T-helper 1 cell (primary cell): ENCODE results near the gene NDUFS7.

Experiments
- DNase-seq, 5 donors: peaks; one replicate each; pipeline ENCODE4 v3.0.0-alpha.2; 2012 to 2020

The NDUFS7 gene

DNA sequence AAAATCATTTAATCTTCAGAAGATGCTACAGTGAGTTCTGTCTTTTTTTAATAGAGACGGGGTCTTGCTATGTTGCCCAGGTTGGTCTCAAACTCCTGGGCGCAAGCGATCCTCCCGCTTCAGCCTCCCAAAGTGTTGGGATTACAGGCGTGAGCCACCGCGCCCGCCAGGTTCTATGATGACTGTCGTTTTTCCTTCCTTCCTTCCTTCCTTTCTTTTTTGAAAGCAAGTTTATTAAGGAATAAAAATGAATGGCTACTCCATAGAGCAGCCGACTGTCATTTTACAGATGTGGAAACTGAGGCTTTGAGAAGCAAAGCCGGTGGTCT is 18.1 kb downstream of the NDUFS7 start:
- no peak for DNase-seq

DNA sequence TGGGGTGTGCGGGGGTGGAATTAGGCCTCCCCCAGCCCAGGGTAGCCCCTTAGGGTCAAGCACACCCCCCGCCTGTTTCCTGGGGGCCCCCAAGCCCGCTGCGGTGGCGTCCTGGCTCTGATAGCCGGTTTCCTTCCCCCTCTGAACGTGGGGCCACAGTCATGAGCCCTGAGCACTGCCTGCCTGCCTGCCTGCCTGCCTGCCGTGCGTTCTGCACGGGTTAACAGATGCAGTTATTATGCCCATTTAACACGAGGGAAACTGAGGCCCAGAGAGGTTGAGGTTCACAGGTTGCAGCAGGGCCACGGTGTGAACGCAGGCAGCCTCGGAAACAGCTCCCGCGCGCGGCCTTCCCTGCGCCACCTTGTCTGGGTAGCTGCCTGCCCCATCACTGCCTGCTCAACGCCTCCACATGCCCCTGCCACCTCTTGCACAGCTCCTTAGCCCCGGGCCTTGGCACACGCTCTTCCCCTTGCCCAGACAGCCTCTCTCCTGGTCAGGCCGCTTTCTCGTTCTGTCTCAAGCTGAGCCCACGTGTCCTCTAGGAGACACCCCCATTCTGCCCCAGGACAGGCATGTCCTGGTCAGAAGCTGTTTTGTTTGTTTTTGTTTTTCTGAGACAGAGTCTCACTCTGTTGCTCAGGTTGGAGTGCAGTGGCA is 18.8 kb downstream of the NDUFS7 start:
- no peak for DNase-seq

DNA sequence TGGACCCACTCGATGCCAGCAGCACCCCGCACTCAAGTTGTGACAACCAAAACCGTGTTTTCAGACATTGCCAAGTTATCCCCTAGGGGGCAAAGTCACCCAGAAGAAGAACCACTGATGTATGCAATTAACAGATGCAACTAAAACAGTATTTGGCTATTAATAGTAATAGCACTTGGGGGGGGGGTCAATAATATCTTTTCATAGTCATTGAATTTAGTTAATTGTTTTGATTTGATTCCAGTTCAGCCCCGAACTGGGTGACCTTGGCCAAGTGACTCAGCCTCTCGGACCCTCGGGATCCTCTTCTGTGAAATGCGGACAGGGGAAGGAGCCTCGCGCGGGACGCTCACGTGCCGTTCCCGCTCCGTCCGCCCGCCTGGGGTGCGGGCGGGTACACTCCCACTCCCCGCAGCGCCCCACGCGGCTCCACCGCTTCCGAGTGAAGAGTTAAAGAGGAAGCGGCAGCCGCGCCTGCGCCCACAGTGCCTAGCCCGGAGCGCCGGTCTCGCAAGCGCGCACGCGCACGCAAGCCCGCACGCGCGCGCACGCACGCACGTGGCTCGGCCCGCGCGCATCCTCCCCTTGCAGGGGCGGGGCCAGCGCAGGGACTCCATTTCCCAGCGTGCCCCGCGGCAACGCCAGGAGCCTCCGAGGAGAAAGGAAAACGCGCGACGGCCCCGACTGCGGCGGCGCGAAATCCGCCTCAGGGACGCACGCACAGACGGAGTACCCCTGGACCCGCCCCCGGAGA is 23.2 kb downstream of the NDUFS7 start:
- peak; percentile 97 to 100 (median 99) for DNase-seq

DNA sequence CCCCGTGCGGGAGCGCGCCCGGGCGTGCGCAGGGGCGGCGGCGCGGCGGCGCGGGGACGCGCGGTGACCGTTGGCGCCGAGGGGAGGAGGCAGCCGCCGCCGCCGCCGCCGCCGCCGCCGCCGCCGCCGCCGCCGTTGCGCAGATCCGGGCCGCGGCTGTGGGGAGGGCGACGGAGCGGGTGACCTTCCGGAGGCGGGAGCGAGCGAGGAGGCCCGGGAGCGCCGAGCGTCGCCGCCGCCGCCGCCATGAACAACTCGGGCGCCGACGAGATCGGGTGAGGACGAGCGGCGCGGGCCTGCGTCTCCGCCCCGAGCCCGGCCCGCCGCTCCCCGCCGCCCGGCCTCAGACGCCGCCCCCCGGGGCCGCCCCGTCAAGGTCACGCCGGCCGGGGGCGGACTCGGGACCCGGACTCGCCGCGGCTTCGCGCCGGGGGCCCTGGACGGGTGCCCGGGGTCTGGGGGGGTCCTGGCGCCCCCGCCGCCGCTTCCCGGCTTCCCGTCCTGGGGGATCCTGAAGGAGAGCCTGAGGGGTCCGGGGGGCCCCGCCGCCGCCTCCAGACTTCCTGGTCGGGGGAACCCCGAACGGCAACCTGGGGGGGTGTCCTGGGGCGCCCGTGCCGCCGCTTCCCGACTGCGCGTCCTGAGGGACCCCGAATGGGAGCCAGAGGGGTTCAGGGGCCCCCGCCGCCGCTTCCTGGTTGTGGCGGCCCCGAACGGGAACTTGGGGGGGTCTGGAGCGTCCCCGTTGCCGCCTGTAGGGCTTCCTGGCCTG is 24.0 kb downstream of the NDUFS7 start, which contains the start of gene DAZAP1:
Gene DAZAP1 (plus strand): TSS at position 59 of the 772 bp plus-strand sequence. CDS start 188 bp downstream, at position 247.
- peak in 2 of 5 donors; percentile 33 to 48 for DNase-seq

DNA sequence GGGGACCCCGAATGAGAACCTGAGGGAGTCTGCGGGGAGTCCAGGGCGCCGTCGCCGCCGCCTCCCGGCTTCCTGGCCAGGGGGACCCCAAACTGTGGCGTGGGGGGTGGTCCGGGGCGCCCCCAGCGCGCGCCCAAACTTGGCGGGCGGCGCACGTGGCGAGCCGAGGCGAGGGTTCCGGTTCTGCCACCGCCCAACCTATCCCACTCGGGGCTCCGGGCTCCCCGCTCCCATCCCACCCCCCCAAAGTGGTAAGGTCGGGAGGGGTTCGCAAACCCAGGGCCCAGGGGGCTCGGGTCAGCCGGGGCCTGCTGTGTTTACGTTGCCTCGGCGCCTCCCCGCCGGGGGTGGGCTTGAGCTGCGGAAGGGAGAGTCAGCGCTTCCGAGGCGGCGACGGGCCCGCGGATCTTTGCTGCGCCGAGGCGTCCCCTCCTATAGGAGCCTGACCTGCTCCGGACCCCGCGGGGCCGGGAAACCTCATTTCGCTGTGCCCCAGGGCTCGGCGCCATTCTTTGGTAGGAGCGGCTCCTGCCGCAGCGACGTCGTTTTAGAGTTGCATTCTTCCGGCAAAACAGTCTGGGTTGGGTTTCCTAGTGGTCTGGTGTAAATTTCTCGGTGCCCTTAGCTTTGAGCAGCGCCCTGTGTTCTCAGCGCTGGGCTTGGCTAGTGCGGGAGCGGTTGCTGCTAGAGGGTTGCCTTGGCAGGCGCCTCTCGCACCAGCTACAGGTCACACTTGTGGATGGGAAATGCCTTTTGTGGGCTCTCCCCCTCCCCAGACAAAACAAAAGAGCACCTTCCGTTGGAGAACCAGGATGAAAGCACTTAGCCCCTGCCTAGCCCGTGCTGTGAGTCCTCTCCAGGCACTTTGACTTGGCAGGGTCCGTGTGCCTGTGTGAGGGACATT is 24.8 kb downstream of the NDUFS7 start:
- DNase-seq: peak in 4 of 5 donors; percentile 40 to 58 (median 48)

DNA sequence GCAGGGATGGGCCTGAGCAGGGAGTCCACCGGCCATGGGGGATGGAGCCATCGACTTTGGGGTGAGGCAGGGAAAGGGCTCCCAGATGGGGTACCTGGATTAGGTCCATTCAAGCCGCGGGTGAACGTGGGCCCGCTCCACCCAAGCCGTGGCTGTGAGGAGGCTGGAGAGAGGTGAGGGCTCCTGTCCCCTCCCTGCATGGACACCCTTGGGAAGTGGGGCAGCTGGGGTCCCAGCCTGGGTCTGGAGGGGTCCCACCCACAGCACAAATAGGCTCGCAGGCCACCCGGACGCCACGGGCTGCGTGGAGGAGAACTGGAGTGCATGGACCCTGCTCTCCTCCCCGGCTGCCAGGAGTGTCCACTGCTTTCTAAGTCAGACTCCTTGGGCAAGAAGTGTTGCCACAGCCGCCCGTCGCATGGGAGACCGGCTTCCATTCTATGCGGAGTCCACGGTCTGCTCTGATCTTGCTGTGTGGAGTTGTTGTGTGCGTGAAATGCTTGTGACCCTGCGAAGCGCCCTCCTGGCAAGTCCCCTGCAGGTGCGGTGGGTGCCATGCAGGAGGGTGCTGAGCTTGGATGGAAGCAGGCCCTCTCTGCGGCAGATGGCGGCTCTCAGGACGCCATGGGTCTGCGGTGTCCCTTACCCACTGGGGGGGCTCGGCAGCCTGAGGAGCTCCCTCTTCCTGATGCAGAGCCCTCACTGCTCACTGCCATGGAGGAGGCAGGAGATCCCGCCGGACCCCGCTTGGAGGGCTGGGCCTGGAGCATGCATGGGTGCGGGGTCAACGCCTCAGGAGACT is 25.7 kb downstream of the NDUFS7 start:
- DNase-seq: no peak

DNA sequence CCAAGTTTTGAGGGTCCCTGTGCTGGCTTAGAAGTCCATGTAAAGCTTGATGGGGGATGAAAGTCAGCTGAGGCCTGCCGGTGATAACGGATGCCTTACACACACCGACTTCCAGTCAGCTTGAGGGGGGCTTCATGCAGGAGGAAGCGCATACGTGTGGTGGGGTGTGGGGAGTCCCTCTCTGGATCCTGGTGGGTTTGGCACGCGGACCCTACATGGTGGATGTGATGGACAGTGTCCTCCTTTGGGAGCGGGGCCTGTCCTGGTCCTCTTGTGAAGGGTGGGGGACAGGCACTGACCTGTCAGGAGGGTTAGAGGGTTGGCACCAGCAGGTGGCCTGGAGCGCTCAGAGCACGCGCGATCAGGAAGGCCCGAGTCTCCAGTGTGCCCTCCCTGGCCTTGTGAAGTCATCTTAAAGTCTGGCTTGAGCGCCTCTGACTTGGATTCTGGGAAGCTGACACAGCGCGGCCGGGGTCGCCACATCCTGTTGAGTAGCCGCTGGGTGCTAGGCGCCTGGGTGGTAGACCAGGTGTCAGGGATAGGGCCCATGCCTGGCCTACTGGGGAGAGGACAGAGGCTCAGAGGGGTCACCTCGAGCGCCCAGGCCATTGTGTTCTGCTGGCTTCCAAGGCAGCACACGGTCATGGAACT is 26.6 kb downstream of the NDUFS7 start:
- DNase-seq: no peak

DNA sequence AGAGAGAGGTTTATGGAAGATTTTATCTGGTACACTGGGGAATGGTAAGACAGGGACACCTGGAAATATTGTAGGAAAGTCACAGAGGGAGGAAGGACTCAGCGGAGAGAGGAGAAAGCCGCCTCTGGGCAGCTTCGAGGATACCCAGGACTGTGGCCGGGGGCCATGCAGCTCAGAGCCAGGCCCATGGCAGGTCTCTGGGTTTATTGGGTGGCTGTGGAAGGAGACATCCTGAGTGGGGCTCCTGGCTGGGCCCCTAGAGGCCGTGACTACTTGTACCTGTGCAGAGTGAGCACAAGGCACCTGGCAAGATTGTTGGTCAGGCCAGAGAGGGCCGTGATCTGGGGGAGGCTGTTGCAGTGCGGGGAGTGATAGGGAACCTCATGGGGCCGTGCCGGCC is 27.1 kb downstream of the NDUFS7 start:
- DNase-seq: no peak

DNA sequence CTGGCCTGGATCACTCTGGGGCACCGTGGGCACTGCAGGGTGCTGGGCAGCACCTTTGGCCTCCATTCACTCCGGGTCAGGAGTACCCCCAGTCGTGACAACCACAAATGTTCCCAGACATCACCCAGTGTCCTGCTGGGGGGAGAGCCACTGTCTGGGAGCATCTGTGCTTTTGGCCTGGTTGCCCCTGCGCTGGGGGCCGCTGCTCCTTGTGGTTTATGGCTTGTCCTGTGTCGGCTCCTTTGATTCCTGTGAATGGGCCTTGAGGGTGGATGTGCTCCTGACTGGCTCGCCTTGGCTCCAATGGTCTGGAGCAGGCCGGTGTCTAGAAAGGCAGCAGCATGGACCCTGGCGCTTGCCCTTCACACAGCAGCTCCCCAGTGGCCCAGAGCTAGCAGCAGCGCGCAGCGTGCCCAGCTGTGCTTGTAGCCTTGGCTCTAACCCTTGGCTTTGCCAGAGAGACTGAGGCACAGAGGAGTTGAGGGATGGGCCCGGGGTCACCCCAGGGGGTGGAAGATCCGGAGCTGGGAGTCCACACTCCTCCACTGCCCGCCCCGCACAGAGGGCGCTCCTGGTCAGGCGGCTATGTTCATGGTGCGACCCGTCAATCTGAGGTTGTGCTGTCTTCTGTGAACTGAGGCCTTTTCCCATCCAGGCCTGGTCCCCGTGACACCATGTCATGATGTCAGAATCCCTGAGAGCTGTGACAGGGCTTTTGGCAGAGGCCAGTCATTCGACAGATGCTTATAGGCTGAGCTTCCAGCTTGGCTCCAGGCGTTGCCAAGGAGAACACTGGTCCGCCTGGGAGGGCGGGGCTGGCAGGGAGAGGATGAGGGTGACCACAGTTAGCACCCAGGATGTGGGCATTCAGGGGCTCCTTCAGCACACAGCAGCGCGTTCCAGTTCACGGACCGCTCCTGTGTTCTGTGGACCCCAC is 27.8 kb downstream of the NDUFS7 start:
- peak in 1 of 5 donors; percentile 38 for DNase-seq

DNA sequence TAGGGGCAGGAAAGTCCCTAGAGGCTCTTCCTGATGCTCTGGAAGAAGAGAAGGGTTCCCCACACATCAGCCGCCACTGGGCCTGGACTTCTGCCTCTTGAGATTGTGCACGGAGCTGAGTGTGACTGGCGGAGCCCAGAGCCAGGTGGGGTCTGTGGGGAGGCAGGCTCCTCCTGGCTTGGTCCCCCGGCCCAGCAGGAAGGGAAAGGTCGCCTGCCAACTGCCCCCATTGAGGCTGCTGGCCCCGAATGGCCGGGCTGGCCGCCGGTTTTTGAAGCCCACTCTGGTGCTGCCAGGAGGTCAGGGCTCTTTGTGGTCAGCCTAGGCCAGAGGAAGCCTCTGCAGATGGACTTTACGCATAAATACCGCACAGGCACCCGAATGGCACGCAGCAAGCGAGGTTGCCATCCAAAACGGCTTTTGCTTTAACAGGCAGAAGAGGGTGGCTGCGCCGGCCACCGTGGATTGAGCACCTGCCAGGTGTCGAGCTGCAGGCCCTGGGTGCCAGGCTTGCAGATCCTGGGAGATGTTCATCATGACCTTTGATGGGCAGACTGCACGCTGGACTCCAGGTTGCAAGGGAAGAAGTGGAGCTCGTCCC is 28.7 kb downstream of the NDUFS7 start:
- DNase-seq: no peak

DNA sequence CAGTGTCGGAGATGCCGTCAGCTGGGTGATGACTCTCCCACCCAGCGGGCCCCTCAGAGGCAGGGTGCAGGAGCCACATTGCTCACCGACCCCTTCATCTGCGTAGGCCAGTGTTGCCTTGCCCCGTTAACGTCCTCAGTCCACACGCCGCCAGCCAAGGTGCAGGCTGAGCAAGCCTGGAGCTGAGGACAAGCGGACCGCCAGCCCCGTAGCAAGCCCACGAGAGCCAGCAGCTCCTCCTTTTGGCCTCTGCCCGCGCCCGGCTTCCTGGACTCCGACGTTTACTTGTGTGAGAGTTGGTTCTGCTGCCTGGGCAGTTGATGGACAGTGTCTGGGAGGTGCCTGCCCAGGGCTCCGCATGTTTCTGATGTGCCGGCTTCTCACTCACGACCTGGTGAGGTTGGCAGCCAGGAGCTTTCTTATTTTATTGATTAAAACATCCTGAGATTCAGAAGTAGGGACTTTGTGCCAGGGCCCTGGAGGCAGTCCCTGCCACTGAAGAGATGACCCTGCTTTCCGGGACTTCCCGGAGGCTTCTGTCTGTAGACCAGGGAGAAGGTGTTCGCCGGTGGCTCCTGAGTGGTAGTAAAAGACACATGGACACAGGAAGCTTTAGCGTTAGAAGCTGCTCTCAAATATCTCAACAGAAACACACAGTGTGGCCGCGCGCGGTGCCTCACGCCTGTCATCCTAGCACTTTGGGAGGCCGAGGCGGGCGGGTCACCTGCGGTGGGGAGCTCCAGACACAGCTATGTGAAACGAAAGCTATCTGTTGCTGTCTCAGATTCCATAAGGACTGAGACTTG is 29.5 kb downstream of the NDUFS7 start:
- no peak for DNase-seq

DNA sequence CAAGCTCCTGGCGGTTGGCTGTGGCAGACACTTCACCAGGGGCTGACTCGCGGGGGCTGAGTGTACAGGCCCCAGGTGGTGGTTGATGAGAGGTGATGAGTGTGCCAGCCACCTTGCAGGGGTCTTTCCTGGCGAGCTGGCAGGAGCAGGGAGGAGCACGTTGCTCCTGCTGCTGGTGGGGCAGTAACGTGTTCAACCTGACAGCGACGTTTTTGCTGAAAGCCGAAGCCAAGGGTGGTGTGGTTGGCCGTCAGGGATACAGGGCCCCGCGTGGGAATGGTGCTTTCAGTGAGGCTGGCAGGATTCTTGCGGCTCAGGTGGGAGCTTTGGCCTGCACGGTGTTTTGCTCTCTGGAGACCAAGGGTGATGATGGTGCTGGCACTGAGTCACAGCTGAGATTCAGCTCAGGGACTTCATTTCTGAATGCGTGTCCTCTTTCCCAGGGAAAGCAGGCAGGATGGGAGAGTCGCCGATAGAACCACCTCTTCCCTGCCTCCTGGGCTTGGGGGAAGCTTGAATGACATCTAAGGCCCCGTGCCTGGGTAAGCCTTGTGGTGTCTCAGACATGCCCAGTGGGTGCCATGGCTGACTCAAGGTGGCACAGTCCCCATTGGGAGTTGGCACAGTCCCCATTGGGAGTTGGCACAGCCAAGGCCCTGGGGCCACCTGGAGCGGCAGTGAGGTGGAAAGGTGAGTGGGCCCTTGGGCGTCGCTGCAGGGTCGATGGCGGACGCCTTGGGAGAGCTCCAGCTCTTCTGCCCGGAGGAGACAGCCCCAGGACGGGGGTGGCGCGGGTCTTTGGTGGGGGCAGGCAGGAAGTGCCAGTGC is 32.5 kb downstream of the NDUFS7 start:
- no peak for DNase-seq

DNA sequence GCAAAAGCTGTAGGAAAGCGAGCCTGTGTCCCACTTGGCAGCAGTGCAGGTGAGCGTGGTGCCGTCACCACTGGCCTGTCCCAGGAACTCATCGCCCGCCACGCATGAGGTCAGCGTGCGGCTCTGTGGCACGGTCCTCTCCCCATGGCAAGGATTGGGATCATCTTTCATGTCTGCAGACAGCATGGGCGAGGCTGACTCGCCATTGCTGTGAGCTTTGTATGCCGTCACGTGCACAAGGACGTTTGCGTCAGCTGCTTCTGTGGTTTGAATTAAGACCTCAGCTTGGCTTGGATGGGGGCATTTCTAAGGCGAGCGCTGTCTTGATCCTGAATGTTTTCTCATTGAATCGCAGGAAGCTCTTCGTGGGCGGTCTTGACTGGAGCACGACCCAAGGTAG is 33.4 kb downstream of the NDUFS7 start:
- no peak for DNase-seq

DNA sequence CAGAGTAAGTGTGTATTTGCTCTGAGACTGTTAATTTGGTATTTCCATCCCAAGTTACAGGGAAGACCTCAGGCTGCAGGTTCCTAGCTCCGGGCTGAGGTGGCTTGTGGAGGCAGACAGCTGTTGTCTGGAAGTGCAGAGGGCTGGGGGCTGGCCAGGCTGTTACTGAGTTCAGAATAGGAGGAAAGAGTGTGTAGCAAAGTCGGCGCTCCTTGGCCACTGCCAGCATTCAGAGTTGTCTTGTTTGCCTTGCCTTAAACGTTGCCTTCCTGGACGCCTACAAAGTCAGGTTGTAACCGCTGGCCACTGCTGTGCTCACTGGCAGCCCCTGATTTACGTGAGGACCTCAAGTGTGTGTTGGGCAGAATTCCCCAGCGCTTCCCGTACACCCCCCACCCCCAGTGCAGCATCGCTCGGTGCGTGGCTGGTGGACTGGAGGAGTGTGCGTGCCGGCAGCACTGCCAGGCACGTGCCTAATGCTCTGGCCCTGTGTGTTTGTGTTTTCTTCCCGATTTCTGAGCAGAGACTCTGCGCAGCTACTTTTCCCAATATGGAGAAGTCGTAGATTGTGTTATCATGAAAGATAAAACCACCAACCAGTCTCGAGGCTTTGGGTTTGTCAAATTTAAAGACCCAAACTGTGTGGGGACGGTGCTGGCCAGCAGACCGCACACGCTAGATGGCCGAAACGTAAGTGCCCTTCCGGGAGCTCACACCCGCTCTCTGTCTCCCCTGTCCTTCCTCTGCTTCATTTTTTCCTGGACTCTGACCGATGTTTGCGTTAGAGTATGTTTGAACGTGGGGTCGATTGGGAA is 34.2 kb downstream of the NDUFS7 start:
- DNase-seq: no peak

DNA sequence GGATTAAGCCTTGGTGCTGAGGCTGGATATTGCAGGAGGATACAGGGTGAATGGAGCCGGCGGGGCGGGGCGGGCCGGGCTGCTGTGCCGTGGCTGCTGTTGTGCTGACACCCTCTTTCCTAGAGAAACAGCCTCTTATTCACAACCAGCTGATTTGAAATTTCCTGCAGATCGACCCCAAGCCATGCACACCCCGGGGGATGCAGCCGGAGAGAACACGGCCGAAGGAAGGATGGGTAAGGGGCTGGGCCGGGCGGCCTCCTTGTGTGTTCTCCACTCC is 34.7 kb downstream of the NDUFS7 start:
- no peak for DNase-seq

DNA sequence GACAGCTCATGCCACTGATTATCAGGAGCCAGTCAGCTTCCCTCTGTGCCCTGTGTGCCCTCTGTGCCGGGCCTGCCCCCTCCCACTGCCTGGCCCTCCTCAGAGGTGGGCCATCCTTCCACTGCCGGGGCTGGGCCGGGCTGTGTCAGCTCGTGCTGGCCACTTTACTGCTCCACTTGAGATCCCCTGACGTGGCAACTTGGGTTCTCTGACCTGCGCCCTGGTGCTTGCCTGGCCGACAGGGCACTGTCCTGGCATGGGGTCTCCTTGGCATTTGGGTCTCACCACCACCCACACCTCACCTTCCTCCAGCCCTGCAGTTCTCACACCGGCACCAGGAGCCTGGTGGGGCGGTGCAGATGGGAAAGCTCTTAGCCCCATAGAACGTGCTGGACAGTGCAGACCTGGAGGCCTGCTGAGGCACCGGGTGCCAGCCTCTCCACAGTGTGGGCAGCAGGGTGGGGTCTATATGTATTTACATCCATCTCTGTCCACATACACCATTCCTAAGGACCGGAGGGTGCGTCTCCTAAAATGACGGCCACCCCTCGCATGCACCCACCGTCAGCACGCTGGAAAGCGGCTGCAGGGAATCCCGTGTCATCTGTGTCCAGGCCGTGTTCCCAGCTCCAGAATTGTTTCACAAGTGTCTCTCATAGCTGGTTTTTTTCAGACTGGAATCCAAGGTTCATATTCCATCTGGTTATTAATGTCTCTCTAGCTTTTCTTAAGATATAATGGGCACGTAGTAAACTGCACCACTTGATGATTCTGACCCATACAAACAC is 35.4 kb downstream of the NDUFS7 start:
- DNase-seq: no peak
